ENCODE results near the gene GALNT18. TPM values are rescaled to one million over a fixed set of nuclear protein-coding genes. Genes with fewer than 3 reads are reported as not detected.

GALNT18 gene
- total RNA-seq, 1 donor from 2014 or later, result 5.5 TPM

GRCh38 chr11:11430431-11430830 lies 191.4 kb downstream of the GALNT18 start:
- DNase-seq (ENCODE audit: low spot score), result no peak
- Mint-ChIP-seq H3K9me3 (no peaks in the 10 kb centered on the region), H3K27ac (no peak overlapping the region), H3K27me3 (ENCODE audit: low read depth) (no peaks in the 10 kb centered on the region), H3K4me1 (ENCODE audit: low read depth) (no peaks in the 10 kb centered on the region), H3K36me3 (ENCODE audit: low read depth) (no peaks in the 10 kb centered on the region), H3K4me3 (ENCODE audit: low read depth) (no peak overlapping the region)
- intact Hi-C loops (cut with micrococcal nuclease), result no loop called here

GRCh38 chr11:11428714-11429113 lies 193.1 kb downstream of the GALNT18 start:
- H3K9me3 Mint-ChIP-seq, result no peaks in the 10 kb centered on the region
- no peak overlapping the region for H3K4me3 Mint-ChIP-seq (ENCODE audit: low read depth)
- no peaks in the 10 kb centered on the region for H3K27me3 Mint-ChIP-seq (ENCODE audit: low read depth)
- H3K4me1 Mint-ChIP-seq (ENCODE audit: low read depth), result no peaks in the 10 kb centered on the region
- DNase-seq (ENCODE audit: low spot score), result no peak
- H3K27ac Mint-ChIP-seq, result no peak overlapping the region
- intact Hi-C loops (cut with micrococcal nuclease), result no loop called here
- H3K36me3 Mint-ChIP-seq (ENCODE audit: low read depth), result no peaks in the 10 kb centered on the region

- DNase-seq (ENCODE audit: low spot score), result no peak
- Mint-ChIP-seq H3K36me3 (ENCODE audit: low read depth) (no peaks in the 10 kb centered on the region), H3K27me3 (ENCODE audit: low read depth) (no peaks in the 10 kb centered on the region), H3K9me3 (no peaks in the 10 kb centered on the region), H3K27ac (no peak overlapping the region), H3K4me1 (ENCODE audit: low read depth) (no peaks in the 10 kb centered on the region), H3K4me3 (ENCODE audit: low read depth) (no peak overlapping the region)
- intact Hi-C loops (cut with micrococcal nuclease), result no loop called here
Observed at GRCh38 chr11:11427542-11427941, 194.3 kb downstream of the GALNT18 start.

- Mint-ChIP-seq H3K36me3 (ENCODE audit: low read depth) (no peaks in the 10 kb centered on the region), H3K27me3 (ENCODE audit: low read depth) (no peaks in the 10 kb centered on the region), H3K4me3 (ENCODE audit: low read depth) (no peak overlapping the region)
Observed at GRCh38 chr11:11427140-11427539, 194.7 kb downstream of the GALNT18 start.

GRCh38 chr11:11426226-11426952 lies 195.4 kb downstream of the GALNT18 start:
- H3K36me3 Mint-ChIP-seq (ENCODE audit: low read depth), result no peaks in the 10 kb centered on the region
- no peak overlapping the region for H3K27ac Mint-ChIP-seq
- DNase-seq (ENCODE audit: low spot score), result no peak
- intact Hi-C loops (cut with micrococcal nuclease), result no loop called here
- H3K4me1 Mint-ChIP-seq (ENCODE audit: low read depth), result no peaks in the 10 kb centered on the region
- H3K9me3 Mint-ChIP-seq, result no peaks in the 10 kb centered on the region
- no peaks in the 10 kb centered on the region for H3K27me3 Mint-ChIP-seq (ENCODE audit: low read depth)
- no peak overlapping the region for H3K4me3 Mint-ChIP-seq (ENCODE audit: low read depth)

More at GRCh38 chr11:11427140-11427539, 194.7 kb downstream of the GALNT18 start:
- Mint-ChIP-seq H3K27ac (no peak overlapping the region), H3K4me1 (ENCODE audit: low read depth) (no peaks in the 10 kb centered on the region), H3K9me3 (no peaks in the 10 kb centered on the region)
- intact Hi-C loops (cut with micrococcal nuclease), result no loop called here
- no peak for DNase-seq (ENCODE audit: low spot score)

GRCh38 chr11:11425806-11426205 lies 196.0 kb downstream of the GALNT18 start:
- H3K27ac Mint-ChIP-seq, result no peak overlapping the region
- no peaks in the 10 kb centered on the region for H3K36me3 Mint-ChIP-seq (ENCODE audit: low read depth)
- DNase-seq (ENCODE audit: low spot score), result no peak
- no peaks in the 10 kb centered on the region for H3K9me3 Mint-ChIP-seq
- intact Hi-C loops (cut with micrococcal nuclease), result no loop called here
- no peak overlapping the region for H3K4me3 Mint-ChIP-seq (ENCODE audit: low read depth)
- no peaks in the 10 kb centered on the region for H3K27me3 Mint-ChIP-seq (ENCODE audit: low read depth)
- H3K4me1 Mint-ChIP-seq (ENCODE audit: low read depth), result no peaks in the 10 kb centered on the region

- H3K36me3 Mint-ChIP-seq (ENCODE audit: low read depth), result no peaks in the 10 kb centered on the region
- H3K4me3 Mint-ChIP-seq (ENCODE audit: low read depth), result no peak overlapping the region
- no peak for DNase-seq (ENCODE audit: low spot score)
- H3K4me1 Mint-ChIP-seq (ENCODE audit: low read depth), result no peaks in the 10 kb centered on the region
- intact Hi-C loops (cut with micrococcal nuclease), result no loop called here
- no peaks in the 10 kb centered on the region for H3K9me3 Mint-ChIP-seq
- H3K27ac Mint-ChIP-seq, result no peak overlapping the region
- no peaks in the 10 kb centered on the region for H3K27me3 Mint-ChIP-seq (ENCODE audit: low read depth)
Observed at GRCh38 chr11:11424688-11425087, 197.1 kb downstream of the GALNT18 start.

- H3K27ac Mint-ChIP-seq, result no peak overlapping the region
- peaks cover under 1% of the 10 kb centered on the region for H3K27me3 Mint-ChIP-seq (ENCODE audit: low read depth)
Observed at GRCh38 chr11:11422411-11423128, 199.2 kb downstream of the GALNT18 start.

GRCh38 chr11:11421509-11421908 lies 200.3 kb downstream of the GALNT18 start:
- Mint-ChIP-seq H3K27ac (no peak overlapping the region), H3K4me1 (ENCODE audit: low read depth) (peaks cover 4% of the 10 kb centered on the region), H3K36me3 (ENCODE audit: low read depth) (no peaks in the 10 kb centered on the region), H3K9me3 (no peaks in the 10 kb centered on the region), H3K27me3 (ENCODE audit: low read depth) (peaks cover 7% of the 10 kb centered on the region), H3K4me3 (ENCODE audit: low read depth) (no peak overlapping the region)
- intact Hi-C loops (cut with micrococcal nuclease), result no loop called here
- DNase-seq (ENCODE audit: low spot score), result no peak

More at GRCh38 chr11:11422411-11423128, 199.2 kb downstream of the GALNT18 start:
- no peaks in the 10 kb centered on the region for H3K4me1 Mint-ChIP-seq (ENCODE audit: low read depth)
- no peaks in the 10 kb centered on the region for H3K36me3 Mint-ChIP-seq (ENCODE audit: low read depth)
- no peak overlapping the region for H3K4me3 Mint-ChIP-seq (ENCODE audit: low read depth)
- H3K9me3 Mint-ChIP-seq, result no peaks in the 10 kb centered on the region
- no peak for DNase-seq (ENCODE audit: low spot score)
- intact Hi-C loops (cut with micrococcal nuclease), result no loop called here

- Mint-ChIP-seq H3K4me1 (ENCODE audit: low read depth) (peaks cover 4% of the 10 kb centered on the region), H3K36me3 (ENCODE audit: low read depth) (no peaks in the 10 kb centered on the region), H3K4me3 (ENCODE audit: low read depth) (no peak overlapping the region), H3K27me3 (ENCODE audit: low read depth) (peaks cover 12% of the 10 kb centered on the region), H3K27ac (no peak overlapping the region), H3K9me3 (no peaks in the 10 kb centered on the region)
- intact Hi-C loops (cut with micrococcal nuclease), result no loop called here
- no peak for DNase-seq (ENCODE audit: low spot score)
Observed at GRCh38 chr11:11420899-11421285, 200.9 kb downstream of the GALNT18 start.

GRCh38 chr11:11420191-11420898 lies 201.5 kb downstream of the GALNT18 start:
- Mint-ChIP-seq H3K36me3 (ENCODE audit: low read depth) (no peaks in the 10 kb centered on the region), H3K4me3 (ENCODE audit: low read depth) (no peak overlapping the region), H3K4me1 (ENCODE audit: low read depth) (peaks cover 4% of the 10 kb centered on the region), H3K9me3 (no peaks in the 10 kb centered on the region), H3K27ac (no peak overlapping the region), H3K27me3 (ENCODE audit: low read depth) (peaks cover 12% of the 10 kb centered on the region)
- DNase-seq (ENCODE audit: low spot score), result no peak
- intact Hi-C loops (cut with micrococcal nuclease), result no loop called here

GRCh38 chr11:11419747-11420146 lies 202.1 kb downstream of the GALNT18 start:
- Mint-ChIP-seq H3K4me1 (ENCODE audit: low read depth) (peaks cover 4% of the 10 kb centered on the region), H3K27me3 (ENCODE audit: low read depth) (peaks cover 12% of the 10 kb centered on the region), H3K9me3 (no peaks in the 10 kb centered on the region), H3K4me3 (ENCODE audit: low read depth) (no peak overlapping the region), H3K36me3 (ENCODE audit: low read depth) (no peaks in the 10 kb centered on the region), H3K27ac (no peak overlapping the region)
- intact Hi-C loops (cut with micrococcal nuclease), result no loop called here
- DNase-seq (ENCODE audit: low spot score), result no peak

- Mint-ChIP-seq H3K36me3 (ENCODE audit: low read depth) (no peaks in the 10 kb centered on the region), H3K4me3 (ENCODE audit: low read depth) (no peak overlapping the region), H3K27ac (no peak overlapping the region), H3K27me3 (ENCODE audit: low read depth) (peaks cover 12% of the 10 kb centered on the region), H3K9me3 (no peaks in the 10 kb centered on the region), H3K4me1 (ENCODE audit: low read depth) (peaks cover 4% of the 10 kb centered on the region)
- intact Hi-C loops (cut with micrococcal nuclease), result no loop called here
- DNase-seq (ENCODE audit: low spot score), result no peak
Observed at GRCh38 chr11:11416917-11417316, 204.9 kb downstream of the GALNT18 start.
